IPS-18a (cell line): Measurements from ENCODE around the gene FGF22.

Source experiments
- H3K27ac ChIP-seq: one replicate; pipeline ENCODE4 v1.5.1; 2013; ENCODE audit warnings: low read length
- H3K27me3 ChIP-seq: one replicate; pipeline ENCODE4 v1.6.1; 2013; ENCODE audit warnings: mild to moderate bottlenecking, low read length; ENCODE audit not compliant: control insufficient read depth, insufficient read depth
- H3K36me3 ChIP-seq: one replicate; pipeline ENCODE4 v1.6.1; 2013; ENCODE audit warnings: low read depth, low read length; ENCODE audit not compliant: control insufficient read depth
- H3K4me1 ChIP-seq: one replicate; pipeline ENCODE4 v1.6.1; 2013; ENCODE audit warnings: low read depth, low read length; ENCODE audit not compliant: control insufficient read depth
- H3K4me3 ChIP-seq: one replicate; pipeline ENCODE4 v1.5.1; 2013; ENCODE audit warnings: low read length
- H3K9ac ChIP-seq: one replicate; pipeline ENCODE4 v1.6.1; 2013; ENCODE audit warnings: mild to moderate bottlenecking, low read length, moderate library complexity
- H3K9me3 ChIP-seq: one replicate; pipeline ENCODE4 v1.6.1; 2013; ENCODE audit warnings: low read depth, low read length; ENCODE audit not compliant: control insufficient read depth

Gene FGF22

GRCh38 chr19:609004-609346 lies 30.7 kb upstream of the FGF22 start:
- Histone ChIP-seq H3K36me3 (no peaks in the 10 kb centered on the region), H3K4me3 (no peak overlapping the region), H3K27ac (no peak overlapping the region), H3K9me3 (no peaks in the 10 kb centered on the region), H3K9ac (no peak overlapping the region), H3K27me3 (no peaks in the 10 kb centered on the region), H3K4me1 (no peaks in the 10 kb centered on the region)

DNA sequence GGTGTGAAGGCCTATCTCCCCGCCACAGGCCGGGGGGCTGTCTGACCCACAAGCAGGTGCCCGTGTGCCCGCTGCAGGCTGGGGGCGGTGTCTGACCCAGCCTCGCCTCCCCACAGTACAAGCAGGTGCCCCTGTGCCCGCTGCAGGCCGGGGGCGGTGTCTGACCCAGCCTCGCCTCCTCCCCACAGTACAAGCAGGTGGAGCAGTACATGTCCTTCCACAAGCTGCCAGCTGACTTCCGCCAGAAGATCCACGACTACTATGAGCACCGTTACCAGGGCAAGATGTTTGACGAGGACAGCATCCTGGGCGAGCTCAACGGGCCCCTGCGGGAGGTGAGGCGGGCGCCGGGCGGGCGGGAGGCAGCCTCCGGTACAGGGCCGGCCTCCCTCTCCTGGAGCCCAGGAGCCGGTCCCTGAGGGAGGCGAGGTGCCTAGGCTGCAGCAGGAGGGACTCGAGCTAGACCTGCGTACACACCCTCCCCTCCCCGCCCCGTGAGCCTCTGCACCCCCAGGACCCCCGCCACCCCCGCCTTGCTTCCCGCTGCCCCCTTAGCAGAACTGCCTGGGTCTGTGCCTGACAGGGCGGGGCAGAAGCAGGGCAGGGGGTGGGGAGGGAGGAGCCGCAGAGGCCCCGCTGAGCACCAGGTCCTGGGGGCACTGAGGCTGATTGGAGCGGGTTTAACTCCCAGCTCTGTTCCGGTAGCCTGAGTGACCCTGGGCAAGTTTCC lies 29.4 kb upstream of the FGF22 start:
- Histone ChIP-seq H3K27me3 (no peaks in the 10 kb centered on the region), H3K27ac (no peak overlapping the region), H3K9me3 (no peaks in the 10 kb centered on the region), H3K4me3 (no peak overlapping the region), H3K36me3 (peaks cover 6% of the 10 kb centered on the region), H3K4me1 (no peaks in the 10 kb centered on the region), H3K9ac (no peak overlapping the region)

GRCh38 chr19:610801-611480 lies 28.7 kb upstream of the FGF22 start:
- Histone ChIP-seq H3K4me3 (no peak overlapping the region), H3K4me1 (no peaks in the 10 kb centered on the region), H3K27ac (no peak overlapping the region), H3K9ac (no peak overlapping the region), H3K9me3 (no peaks in the 10 kb centered on the region), H3K36me3 (peaks cover 6% of the 10 kb centered on the region), H3K27me3 (no peaks in the 10 kb centered on the region)

- Histone ChIP-seq H3K9me3 (no peaks in the 10 kb centered on the region), H3K36me3 (peaks cover 6% of the 10 kb centered on the region), H3K4me1 (no peaks in the 10 kb centered on the region), H3K27me3 (no peaks in the 10 kb centered on the region), H3K4me3 (no peak overlapping the region), H3K9ac (no peak overlapping the region), H3K27ac (no peak overlapping the region)
Measured at GRCh38 chr19:611481-611868, 28.2 kb upstream of the FGF22 start.

- peaks cover 6% of the 10 kb centered on the region for H3K36me3 ChIP-seq
- no peaks in the 10 kb centered on the region for H3K4me1 ChIP-seq
- no peaks in the 10 kb centered on the region for H3K9me3 ChIP-seq
- H3K27ac ChIP-seq, result no peak overlapping the region
- no peaks in the 10 kb centered on the region for H3K27me3 ChIP-seq
- H3K9ac ChIP-seq, result no peak overlapping the region
- H3K4me3 ChIP-seq, result no peak overlapping the region
Measured at GRCh38 chr19:612941-613340, 26.7 kb upstream of the FGF22 start.

- H3K27ac ChIP-seq, result no peak overlapping the region
- H3K9ac ChIP-seq, result no peak overlapping the region
- H3K4me1 ChIP-seq, result no peaks in the 10 kb centered on the region
- no peak overlapping the region for H3K4me3 ChIP-seq
- H3K36me3 ChIP-seq, result peaks cover 10% of the 10 kb centered on the region
- H3K27me3 ChIP-seq, result no peaks in the 10 kb centered on the region
- no peaks in the 10 kb centered on the region for H3K9me3 ChIP-seq
Measured at GRCh38 chr19:613732-614567, 25.7 kb upstream of the FGF22 start.

- Histone ChIP-seq H3K27ac (no peak overlapping the region), H3K36me3 (peaks cover 20% of the 10 kb centered on the region), H3K4me1 (no peaks in the 10 kb centered on the region), H3K27me3 (no peaks in the 10 kb centered on the region), H3K9ac (no peak overlapping the region), H3K9me3 (no peaks in the 10 kb centered on the region), H3K4me3 (no peak overlapping the region)
Measured at GRCh38 chr19:615619-616018, 24.1 kb upstream of the FGF22 start.

DNA sequence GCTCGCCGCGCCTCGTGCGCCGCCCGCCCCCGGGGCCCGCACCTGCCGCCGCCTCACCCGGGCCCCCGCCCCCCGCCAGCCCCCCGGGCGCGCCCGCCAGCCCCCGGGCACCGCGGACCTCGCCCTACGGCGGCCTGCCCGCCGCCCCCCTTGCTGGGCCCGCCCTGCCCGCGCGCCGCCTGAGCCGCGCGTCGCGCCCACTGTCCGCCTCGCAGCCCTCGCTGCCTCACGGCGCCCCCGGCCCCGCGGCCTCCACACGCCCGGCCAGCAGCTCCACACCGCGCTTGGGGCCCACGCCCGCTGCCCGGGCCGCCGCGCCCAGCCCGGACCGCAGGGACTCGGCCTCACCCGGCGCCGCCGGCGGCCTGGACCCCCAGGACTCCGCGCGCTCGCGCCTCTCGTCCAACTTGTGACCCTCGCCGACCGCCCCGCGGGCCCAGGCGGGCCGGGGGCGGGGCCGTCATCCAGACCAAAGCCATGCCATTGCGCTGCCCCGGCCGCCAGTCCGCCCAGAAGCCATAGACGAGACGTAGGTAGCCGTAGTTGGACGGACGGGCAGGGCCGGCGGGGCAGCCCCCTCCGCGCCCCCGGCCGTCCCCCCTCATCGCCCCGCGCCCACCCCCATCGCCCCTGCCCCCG lies 23.5 kb upstream of the FGF22 start:
- Histone ChIP-seq H3K27me3 (no peaks in the 10 kb centered on the region), H3K9ac (no peak overlapping the region), H3K4me1 (no peaks in the 10 kb centered on the region), H3K36me3 (peaks cover 20% of the 10 kb centered on the region), H3K9me3 (no peaks in the 10 kb centered on the region), H3K4me3 (no peak overlapping the region), H3K27ac (no peak overlapping the region)

- Histone ChIP-seq H3K9me3 (no peaks in the 10 kb centered on the region), H3K27ac (no peak overlapping the region), H3K27me3 (no peaks in the 10 kb centered on the region), H3K9ac (no peak overlapping the region), H3K4me3 (no peak overlapping the region), H3K4me1 (no peaks in the 10 kb centered on the region), H3K36me3 (peaks cover 20% of the 10 kb centered on the region)
Measured at GRCh38 chr19:616747-617526, 22.7 kb upstream of the FGF22 start.

- no peak overlapping the region for H3K9ac ChIP-seq
- H3K27me3 ChIP-seq, result no peaks in the 10 kb centered on the region
- H3K4me3 ChIP-seq, result no peak overlapping the region
- no peaks in the 10 kb centered on the region for H3K9me3 ChIP-seq
- peaks cover 20% of the 10 kb centered on the region for H3K36me3 ChIP-seq
- H3K4me1 ChIP-seq, result no peaks in the 10 kb centered on the region
- H3K27ac ChIP-seq, result no peak overlapping the region
Measured at GRCh38 chr19:617551-618246, 22.0 kb upstream of the FGF22 start.
